ENCODE data around the gene SLC24A3. TPM values are rescaled to one million over a fixed set of nuclear protein-coding genes. Genes with fewer than 3 reads are reported as not detected.

SLC24A3 gene
- total RNA-seq, 1 donor from 2014 or later = 1.4 TPM

DNA sequence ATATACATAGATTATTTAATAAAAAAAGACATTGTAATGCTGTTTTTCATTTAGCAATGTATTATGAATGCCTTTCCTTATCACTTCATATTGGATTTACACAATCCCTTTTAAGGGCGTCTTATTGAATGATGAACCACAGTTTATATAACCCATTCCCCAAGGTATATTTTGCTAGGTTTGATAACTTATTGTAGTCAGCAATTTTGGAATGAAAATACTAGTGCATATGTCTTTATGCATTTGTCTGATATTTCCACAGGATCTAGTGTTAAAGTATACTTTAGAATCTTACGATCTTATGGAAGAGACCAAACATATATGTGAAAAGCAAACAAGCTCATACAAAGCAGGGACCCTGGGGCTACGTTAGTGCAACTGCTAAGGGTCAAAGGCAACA, 365.2 kb downstream of the SLC24A3 start:
- intact Hi-C loops (cut with DNase I) = no loop called here
- no peak for ATAC-seq

GRCh38 chr20:19582782-19583181, 370.3 kb downstream of the SLC24A3 start:
- DNase-seq (ENCODE audit: missing footprints) = no peak
- intact Hi-C loops (cut with DNase I) = loop anchor here (1.0 to 10.0 kb wide), 2 partner anchors 376 to 678 kb away; no protein-coding TSS in a partner anchor
- ATAC-seq = no peak

More for the DNA sequence above, 365.2 kb downstream of the SLC24A3 start:
- no peak for DNase-seq (ENCODE audit: missing footprints)

- intact Hi-C loops (cut with DNase I) = loop anchor here (1.0 to 10.0 kb wide), 2 partner anchors 377 to 679 kb away; no protein-coding TSS in a partner anchor
- ATAC-seq (peak; percentile 79), DNase-seq (ENCODE audit: missing footprints) (peak; percentile 83)
Measured at GRCh38 chr20:19583532-19584175, 371.2 kb downstream of the SLC24A3 start.

- intact Hi-C loops (cut with DNase I) = loop anchor here (5.0 to 10.0 kb wide), 2 partner anchors 74 to 683 kb away; no protein-coding TSS in a partner anchor
- DNase-seq (ENCODE audit: missing footprints) = no peak
Measured at GRCh38 chr20:19588241-19588640, 375.8 kb downstream of the SLC24A3 start.

GRCh38 chr20:19588732-19589131, 376.3 kb downstream of the SLC24A3 start:
- DNase-seq (ENCODE audit: missing footprints) (no peak), ATAC-seq (peak; percentile 43)
- intact Hi-C loops (cut with DNase I) = loop anchor here (5.0 to 10.0 kb wide), 2 partner anchors 74 to 684 kb away; no protein-coding TSS in a partner anchor

More at GRCh38 chr20:19588241-19588640, 375.8 kb downstream of the SLC24A3 start:
- ATAC-seq = no peak

DNA sequence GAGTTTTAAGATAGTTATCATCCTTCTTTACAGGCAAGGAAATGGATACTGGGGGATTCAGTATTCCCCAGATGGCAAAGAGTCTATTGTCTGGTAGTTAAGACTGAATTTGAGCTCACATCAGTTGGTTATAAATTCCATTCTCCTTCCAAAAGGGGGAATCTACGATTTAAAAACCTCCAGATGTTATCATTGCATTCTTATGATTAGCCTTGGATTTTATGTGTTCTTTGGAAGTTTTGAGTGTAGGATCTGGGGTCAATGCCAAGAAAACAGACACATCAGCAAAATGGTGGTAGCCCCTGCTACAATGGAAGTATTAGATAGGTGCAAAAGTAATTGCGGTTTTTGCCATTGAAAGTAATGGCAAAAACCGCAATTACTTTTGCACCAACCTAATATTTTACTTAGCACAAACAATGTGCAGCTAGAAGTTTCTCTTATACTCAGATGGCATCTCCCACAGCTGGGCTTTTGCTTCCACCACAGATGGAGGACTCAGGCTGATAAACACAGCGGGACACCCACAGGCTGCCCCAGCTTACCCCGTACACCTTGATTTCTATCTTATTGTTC, 377.4 kb downstream of the SLC24A3 start:
- DNase-seq (ENCODE audit: missing footprints) (no peak), ATAC-seq (no peak)
- intact Hi-C loops (cut with DNase I) = loop anchor here (5.0 to 10.0 kb wide), 2 partner anchors 72 to 685 kb away; no protein-coding TSS in a partner anchor

GRCh38 chr20:19590382-19590781, 377.9 kb downstream of the SLC24A3 start:
- intact Hi-C loops (cut with DNase I) = no loop called here
- DNase-seq (ENCODE audit: missing footprints) = no peak
- no peak for ATAC-seq

DNA sequence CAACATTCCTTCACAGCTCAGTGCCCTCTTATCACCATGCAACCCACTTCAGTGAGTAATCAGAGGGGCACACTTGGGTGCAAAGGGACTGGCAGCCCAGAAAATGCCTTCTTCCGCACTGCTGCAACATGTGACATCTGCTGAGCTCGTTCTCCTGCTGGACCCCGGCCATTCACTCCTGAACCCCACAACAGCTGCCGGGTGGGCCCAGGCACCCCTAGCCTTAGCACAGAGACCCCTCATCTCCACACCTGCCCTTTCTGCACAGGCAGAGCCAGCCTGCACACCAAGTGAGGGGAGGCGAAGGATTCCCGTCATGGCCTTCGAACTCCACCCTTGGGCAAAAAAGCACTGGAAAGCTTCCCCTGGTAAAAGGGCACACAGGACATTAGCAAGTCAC, 381.3 kb downstream of the SLC24A3 start:
- DNase-seq (ENCODE audit: missing footprints) (no peak), ATAC-seq (no peak)
- intact Hi-C loops (cut with DNase I) = no loop called here

- intact Hi-C loops (cut with DNase I) = no loop called here
Measured at GRCh38 chr20:19594896-19595295, 382.5 kb downstream of the SLC24A3 start.

DNA sequence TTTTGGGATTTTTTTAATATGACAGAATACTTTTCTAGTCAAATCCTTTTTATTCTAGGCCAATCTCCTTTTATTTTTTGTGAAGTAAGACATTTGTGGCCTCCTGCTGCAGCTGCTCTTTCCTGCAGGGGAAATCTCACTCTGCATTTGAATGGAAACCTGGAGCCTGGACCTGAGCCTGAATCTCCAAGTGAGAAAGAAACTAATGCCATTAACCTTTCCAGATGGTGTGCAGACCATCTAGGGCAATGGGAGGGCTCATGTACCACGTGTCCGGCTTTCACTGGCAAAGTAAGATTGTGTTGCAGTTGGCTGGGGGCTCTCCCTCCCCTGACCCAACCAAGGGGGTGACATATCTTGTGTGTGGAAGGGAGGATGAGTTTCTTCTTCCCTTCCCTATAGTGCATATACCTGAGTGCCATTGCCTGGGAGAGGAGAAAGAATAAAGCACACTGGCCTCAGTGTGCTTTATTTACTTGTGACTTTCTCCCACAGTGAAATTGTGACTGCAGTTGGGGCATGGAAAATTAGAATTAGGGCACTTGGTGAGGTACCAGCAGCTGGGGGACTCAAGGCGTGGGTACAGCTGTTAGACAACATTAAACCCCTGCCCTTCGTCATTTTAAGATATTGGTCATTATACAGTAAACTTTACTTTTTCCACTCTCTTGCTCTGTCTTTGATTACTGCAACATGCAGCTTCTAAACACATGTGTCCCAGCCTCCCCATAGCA, 385.8 kb downstream of the SLC24A3 start:
- ATAC-seq (no peak), DNase-seq (ENCODE audit: missing footprints) (no peak)
- intact Hi-C loops (cut with DNase I) = no loop called here

More at GRCh38 chr20:19594896-19595295, 382.5 kb downstream of the SLC24A3 start:
- ATAC-seq (no peak), DNase-seq (ENCODE audit: missing footprints) (no peak)

- no peak for ATAC-seq
- DNase-seq (ENCODE audit: missing footprints) = no peak
- intact Hi-C loops (cut with DNase I) = no loop called here
Measured at GRCh38 chr20:19599200-19599599, 386.8 kb downstream of the SLC24A3 start.

GRCh38 chr20:19600042-19600441, 387.6 kb downstream of the SLC24A3 start:
- no peak for DNase-seq (ENCODE audit: missing footprints)
- intact Hi-C loops (cut with DNase I) = no loop called here
- no peak for ATAC-seq

DNA sequence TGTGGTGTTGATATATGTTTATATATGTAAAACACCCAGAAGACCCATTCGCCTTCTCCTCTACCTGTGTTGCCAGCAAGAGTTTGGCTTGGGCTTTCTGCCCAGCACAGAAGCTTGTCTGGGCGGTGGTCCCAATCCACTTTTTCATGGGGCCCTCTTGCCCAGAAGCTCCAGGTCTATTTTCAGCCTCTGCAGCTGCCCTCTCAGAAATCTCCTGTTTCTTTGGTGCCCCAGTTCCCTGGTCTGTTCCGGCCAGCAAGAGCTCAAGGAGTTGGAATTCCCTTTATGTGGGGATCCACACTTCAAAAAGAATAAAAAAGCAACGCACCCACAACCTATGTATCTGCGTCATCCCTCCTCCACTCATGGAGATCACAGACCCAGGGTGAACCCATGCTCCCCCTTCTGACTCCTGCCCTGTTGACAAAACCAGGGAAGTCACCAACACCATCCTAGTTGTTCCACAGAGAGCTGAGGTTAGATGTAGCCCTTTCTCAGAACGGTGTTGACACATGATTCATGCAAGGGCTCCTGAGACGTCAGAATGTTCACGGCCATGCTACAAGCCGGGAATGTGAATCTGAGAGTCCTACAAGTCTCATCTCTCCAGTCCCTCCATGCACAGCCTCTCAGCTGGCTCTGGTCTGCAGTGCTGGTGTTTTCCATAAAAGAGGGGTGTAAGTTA, 388.8 kb downstream of the SLC24A3 start:
- no peak for ATAC-seq
- no peak for DNase-seq (ENCODE audit: missing footprints)
- intact Hi-C loops (cut with DNase I) = no loop called here

- ATAC-seq = no peak
- intact Hi-C loops (cut with DNase I) = no loop called here
Measured at GRCh38 chr20:19602675-19603375, 390.4 kb downstream of the SLC24A3 start.

GRCh38 chr20:19603376-19603750, 390.9 kb downstream of the SLC24A3 start:
- DNase-seq (ENCODE audit: missing footprints) = no peak
- intact Hi-C loops (cut with DNase I) = no loop called here
- ATAC-seq = no peak

More at GRCh38 chr20:19602675-19603375, 390.4 kb downstream of the SLC24A3 start:
- DNase-seq (ENCODE audit: missing footprints) = no peak

DNA sequence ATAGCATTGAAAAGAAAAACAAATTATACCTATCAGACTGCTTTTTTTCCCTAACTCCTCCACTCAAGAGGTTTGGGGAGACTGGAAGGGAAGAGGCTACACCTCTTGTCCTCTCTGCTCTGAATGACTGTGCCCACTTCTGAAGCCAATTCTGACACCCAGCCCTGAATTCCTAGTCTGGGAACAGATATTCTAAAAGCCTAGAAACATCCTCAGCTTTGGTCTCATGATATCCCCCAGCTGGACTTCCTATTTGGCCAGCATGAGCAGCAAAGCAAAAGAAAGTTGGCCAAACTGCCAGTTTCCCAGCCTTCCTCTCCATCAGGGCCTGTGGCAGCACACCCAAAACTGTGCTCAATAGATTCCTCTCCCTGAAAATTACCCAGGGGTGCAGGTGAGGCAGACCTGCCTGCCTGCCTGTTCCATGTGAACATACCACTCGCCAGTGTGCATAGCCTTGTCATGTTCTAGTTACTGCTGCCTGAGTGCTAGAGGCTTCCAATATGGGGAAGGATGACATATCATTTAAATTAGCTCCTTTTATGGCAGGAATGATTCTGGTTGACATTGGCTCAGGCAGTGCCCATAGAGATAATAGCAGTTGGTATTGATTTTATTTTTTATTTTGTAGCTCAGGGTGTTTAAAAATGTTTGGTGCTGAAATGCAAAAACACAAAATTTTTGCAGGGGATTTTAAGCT, 393.5 kb downstream of the SLC24A3 start:
- intact Hi-C loops (cut with DNase I) = no loop called here
- DNase-seq (ENCODE audit: missing footprints) = no peak

DNA sequence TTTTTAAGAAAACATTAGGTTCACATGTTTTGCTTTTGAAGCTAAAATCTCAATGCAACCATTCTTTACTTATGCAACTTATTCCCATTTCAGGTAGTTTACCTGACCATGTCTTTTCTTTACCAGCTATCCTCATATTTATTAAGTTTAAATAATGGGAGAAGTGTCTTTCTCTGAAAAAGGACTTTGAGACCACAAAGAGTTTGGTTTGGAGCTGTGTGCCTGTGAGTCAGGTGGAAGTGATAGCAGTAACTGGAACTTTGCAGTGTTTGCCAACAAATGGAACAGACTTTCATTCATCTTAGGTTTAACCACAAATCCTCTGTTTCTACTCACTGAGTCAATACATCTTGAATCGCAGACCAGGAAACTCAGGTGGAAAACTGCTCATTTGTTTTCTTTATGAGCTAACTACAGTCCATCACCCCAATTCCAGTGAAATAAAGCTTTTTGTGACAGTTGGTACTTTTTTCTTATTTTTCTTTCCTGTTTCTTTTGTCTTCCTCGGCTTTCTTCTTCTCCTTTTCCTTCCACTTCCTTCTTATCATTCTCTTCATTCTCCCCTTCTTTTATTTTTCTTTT, 397.3 kb downstream of the SLC24A3 start:
- intact Hi-C loops (cut with DNase I) = no loop called here
- ATAC-seq (no peak), DNase-seq (ENCODE audit: missing footprints) (no peak)

More for the DNA sequence above, 393.5 kb downstream of the SLC24A3 start:
- ATAC-seq = peak; percentile 65
